Measurements from ENCODE around the gene PAK4. TPM values are rescaled to one million over a fixed set of nuclear protein-coding genes. Genes with fewer than 3 reads are reported as not detected.

PAK4 gene
- total RNA-seq, 1 experiment from 2014 or later, result 63.1 TPM

DNA sequence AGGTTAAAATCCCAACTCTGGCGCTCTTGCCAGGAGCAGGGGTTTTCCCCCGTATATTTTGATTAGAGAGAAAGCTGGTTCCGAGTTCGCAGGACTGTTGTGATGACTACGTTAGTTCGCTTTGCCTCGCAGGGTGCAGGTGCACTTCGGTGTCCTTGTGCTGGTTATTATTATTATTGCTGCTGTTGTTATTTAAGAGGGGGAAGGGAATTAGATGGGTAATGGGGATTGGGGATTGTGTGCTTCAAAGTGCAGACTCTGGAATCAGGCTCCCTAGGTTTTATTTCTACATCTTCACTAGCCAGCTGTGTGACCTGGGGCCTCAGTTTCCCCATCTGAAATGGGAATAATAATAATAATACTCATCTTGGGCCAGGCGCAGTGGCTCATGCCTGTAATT, 26.2 kb upstream of the PAK4 start:
- H3K27ac ChIP-seq (ENCODE audit: insufficient read length, low read depth, low read length), result no peak overlapping the region
- H3K23me2 ChIP-seq (ENCODE audit: insufficient read length, low read depth, low read length, poor library complexity, severe bottlenecking), result peaks cover 2% of the 10 kb centered on the region
- DNase-seq, result no peak
- H3K9ac ChIP-seq (ENCODE audit: extremely low read depth, insufficient read length, low read length), result no peak overlapping the region
- H3K23ac ChIP-seq (ENCODE audit: insufficient read length, low read depth, low read length), result no peak overlapping the region
- H4K8ac ChIP-seq (replicated peaks; ENCODE audit: insufficient read length, low read depth, low read length), result no peak overlapping the region
- Mint-ChIP-seq H3K9me3 (peaks cover 3 to 5% of the 10 kb centered on the region in 2 experiments; a peak in 3 of 5 replicates), H3K36me3 (ENCODE audit: insufficient read depth in 1 of 3, low read depth in 3 of 3) (no peaks in the 10 kb centered on the region; a peak in 4 of 7 replicates), H3K4me1 (no peaks in the 10 kb centered on the region), H3K27ac (no peak overlapping the region; a peak in 1 of 7 replicates), H3K4me3 (no peak overlapping the region), H3K27me3 (ENCODE audit: low read depth) (peaks cover 22% of the 10 kb centered on the region)
- no peak overlapping the region for H2AFZ ChIP-seq (ENCODE audit: low read length)
- no peaks in the 10 kb centered on the region for H3K79me2 ChIP-seq (ENCODE audit: insufficient read depth, low read length)
- H3K56ac ChIP-seq (ENCODE audit: insufficient read length, low read depth, low read length), result no peak overlapping the region
- H2AK5ac ChIP-seq (ENCODE audit: insufficient read length, low read length), result no peak overlapping the region
- no peak overlapping the region for H2BK20ac ChIP-seq (ENCODE audit: low read depth, low read length, poor library complexity, severe bottlenecking)
- no peak overlapping the region for H3T11ph ChIP-seq (ENCODE audit: low read length)
- H2BK12ac ChIP-seq (ENCODE audit: insufficient read length, low read depth, low read length), result no peak overlapping the region
- H3K14ac ChIP-seq (ENCODE audit: insufficient read depth, low read length), result no peak overlapping the region
- H3K18ac ChIP-seq (ENCODE audit: insufficient read length, low read depth, low read length), result no peak overlapping the region
- no peak overlapping the region for H3K4me2 ChIP-seq (ENCODE audit: insufficient read depth, insufficient read length, low read length)
- H3K9me3 ChIP-seq (ENCODE audit: control insufficient read depth, low read depth, low read length), result no peaks in the 10 kb centered on the region
- H4K5ac ChIP-seq (ENCODE audit: insufficient read length, low read depth, low read length), result no peak overlapping the region
- no peaks in the 10 kb centered on the region for H3K4me1 ChIP-seq (ENCODE audit: insufficient read depth, low read length)
- no peak overlapping the region for H4K91ac ChIP-seq (ENCODE audit: insufficient read length, low read depth, low read length)
- WGBS (ENCODE audit: extremely low coverage, insufficient read length, low lambda C conversion rate), result no CpG with 5 or more reads among the region's 9 CpGs
- H3K4ac ChIP-seq (ENCODE audit: low read depth, low read length), result no peak overlapping the region
- H2BK15ac ChIP-seq (ENCODE audit: low read depth, low read length), result no peak overlapping the region
- no peaks in the 10 kb centered on the region for H4K20me1 ChIP-seq (ENCODE audit: control insufficient read depth, insufficient read depth, insufficient read length)
- H3K27me3 ChIP-seq (ENCODE audit: insufficient read depth, low read length), result no peaks in the 10 kb centered on the region
- no peak overlapping the region for H2BK120ac ChIP-seq (ENCODE audit: low read depth, low read length, poor library complexity, severe bottlenecking)
- TF ChIP-seq, protein P1, sequence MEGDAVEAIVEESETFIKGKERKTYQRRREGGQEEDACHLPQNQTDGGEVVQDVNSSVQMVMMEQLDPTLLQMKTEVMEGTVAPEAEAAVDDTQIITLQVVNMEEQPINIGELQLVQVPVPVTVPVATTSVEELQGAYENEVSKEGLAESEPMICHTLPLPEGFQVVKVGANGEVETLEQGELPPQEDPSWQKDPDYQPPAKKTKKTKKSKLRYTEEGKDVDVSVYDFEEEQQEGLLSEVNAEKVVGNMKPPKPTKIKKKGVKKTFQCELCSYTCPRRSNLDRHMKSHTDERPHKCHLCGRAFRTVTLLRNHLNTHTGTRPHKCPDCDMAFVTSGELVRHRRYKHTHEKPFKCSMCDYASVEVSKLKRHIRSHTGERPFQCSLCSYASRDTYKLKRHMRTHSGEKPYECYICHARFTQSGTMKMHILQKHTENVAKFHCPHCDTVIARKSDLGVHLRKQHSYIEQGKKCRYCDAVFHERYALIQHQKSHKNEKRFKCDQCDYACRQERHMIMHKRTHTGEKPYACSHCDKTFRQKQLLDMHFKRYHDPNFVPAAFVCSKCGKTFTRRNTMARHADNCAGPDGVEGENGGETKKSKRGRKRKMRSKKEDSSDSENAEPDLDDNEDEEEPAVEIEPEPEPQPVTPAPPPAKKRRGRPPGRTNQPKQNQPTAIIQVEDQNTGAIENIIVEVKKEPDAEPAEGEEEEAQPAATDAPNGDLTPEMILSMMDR (conservative IDR thresholded peaks at IDR 0.05), result no peak
- no peaks in the 10 kb centered on the region for H3K79me1 ChIP-seq (ENCODE audit: insufficient read depth, low read depth, low read length, poor library complexity, severe bottlenecking)
- H2BK5ac ChIP-seq (ENCODE audit: insufficient read length, low read length), result no peak overlapping the region

Measured in H9 (cell line).